ENCODE results near the gene BOK. TPM values are rescaled to one million over a fixed set of nuclear protein-coding genes. Genes with fewer than 3 reads are reported as not detected.

BOK gene
- total and polyA plus RNA-seq, 2 donors (not counting 3 experiments of a cell fraction or from before 2014, with no cell fraction given) = 76.0 to 95.5 TPM

GRCh38 chr2:241563031-241563507 is 4.5 kb downstream of the BOK start:
- Histone ChIP-seq H4K20me1 (replicated peaks; ENCODE audit: control insufficient read depth, extremely low read depth, insufficient read depth, low read length) (no peaks in the 10 kb centered on the region), H3K36me3 (ENCODE audit: control insufficient read depth in 2 of 2, extremely low read depth in 1 of 2, insufficient read depth in 2 of 2, low read length in 2 of 2) (peaks cover 5 to 25% of the 10 kb centered on the region in 2 experiments), H3K4me2 (ENCODE audit: insufficient read depth, low read length) (no peak overlapping the region), H3K4me1 (ENCODE audit: control insufficient read depth, extremely low read depth, insufficient read depth, low read length) (peaks cover 28% of the 10 kb centered on the region), H3K27me3 (ENCODE audit: control insufficient read depth in 2 of 2, insufficient read depth in 2 of 2, low read length in 2 of 2) (no peaks in the 10 kb centered on the region), H3K9ac (replicated peaks; ENCODE audit: extremely low read depth, insufficient read depth, low read length) (no peak overlapping the region), H3K27ac (ENCODE audit: insufficient read depth, low read depth, low read length) (no peak overlapping the region), H2AFZ (ENCODE audit: low read depth, low read length) (no peak overlapping the region), H3K9me3 (replicated peaks; ENCODE audit: control insufficient read depth, insufficient read depth, low read length) (no peaks in the 10 kb centered on the region), H3K9me1 (replicated peaks; ENCODE audit: control insufficient read depth, extremely low read depth, insufficient read depth, low read length) (no peaks in the 10 kb centered on the region), H3K79me2 (ENCODE audit: control insufficient read depth, insufficient read depth, low read length) (peaks cover 50% of the 10 kb centered on the region), H3K4me3 (replicated peaks in 1 of 3; ENCODE audit: insufficient read depth in 1 of 3, low read depth in 1 of 3, low read length in 3 of 3) (no peak overlapping the region)
- BruUV-seq (replicated peaks) = no TSS peak
- ChIA-PET POLR2A (no interaction called here), CTCF (interaction anchor here (1.9 kb wide), 1 partner anchor 55 kb away, joined by 7 read pairs; the partner anchor contains the start of gene STK25)
- intact Hi-C loops (cut with micrococcal nuclease) (no loop called here), dilution Hi-C loops (cut with MboI; ENCODE audit: extremely low pct_ligation_motif_present, low sequenced_read_pairs) (no loop called here)
- FAIRE-seq (no peak), DNase-seq (ENCODE audit: low read depth, low spot score) (no peak)
- TF ChIP-seq MAX (IDR thresholded peaks at IDR 0.05; ENCODE audit: insufficient read depth, insufficient read length) (no peak), POLR2A (IDR thresholded peaks at IDR 0.05; ENCODE audit: low read depth, low read length) (no peak), GATA2 (IDR thresholded peaks at IDR 0.05; ENCODE audit: insufficient read depth, insufficient read length, low read depth, low read length) (no peak), POLR2AphosphoS5 (IDR thresholded peaks at IDR 0.05; ENCODE audit: insufficient read depth, low read depth, low read length) (no peak), EZH2 (IDR thresholded peaks at IDR 0.05; ENCODE audit: borderline replicate concordance, low read depth, low read length, severe bottlenecking) (no peak)

GRCh38 chr2:241563571-241563980 is 5.0 kb downstream of the BOK start:
- H2AFZ ChIP-seq (ENCODE audit: low read depth, low read length) = no peak overlapping the region
- ChIA-PET POLR2A (no interaction called here), CTCF (interaction anchor here (1.9 kb wide), 1 partner anchor 56 kb away, joined by 7 read pairs; the partner anchor contains the start of gene STK25)
- TF ChIP-seq JUN (IDR thresholded peaks at IDR 0.05; ENCODE audit: borderline replicate concordance, insufficient read depth, insufficient read length, low read depth) = no peak
- TF ChIP-seq EZH2 (IDR thresholded peaks at IDR 0.05; ENCODE audit: borderline replicate concordance, low read depth, low read length, severe bottlenecking) = no peak
- TF ChIP-seq POLR2A (IDR thresholded peaks at IDR 0.05; ENCODE audit: low read depth, low read length) = no peak
- no peak for TF ChIP-seq CTCF (IDR thresholded peaks at IDR 0.05; ENCODE audit: extremely low read depth in 1 of 2, insufficient read depth in 1 of 2, low read depth in 1 of 2, low read length in 2 of 2)
- TF ChIP-seq FOS (IDR thresholded peaks at IDR 0.05; ENCODE audit: borderline replicate concordance, insufficient read depth, low read length) = no peak
- no peak for TF ChIP-seq MAX (IDR thresholded peaks at IDR 0.05; ENCODE audit: insufficient read depth, insufficient read length)
- no peak for TF ChIP-seq POLR2AphosphoS5 (IDR thresholded peaks at IDR 0.05; ENCODE audit: insufficient read depth, low read depth, low read length)
- no peak for TF ChIP-seq GATA2 (IDR thresholded peaks at IDR 0.05; ENCODE audit: insufficient read depth, insufficient read length, low read depth, low read length)
- TF ChIP-seq MYC (IDR thresholded peaks at IDR 0.05; ENCODE audit: low read depth, low read length) = no peak
- H4K20me1 ChIP-seq (replicated peaks; ENCODE audit: control insufficient read depth, extremely low read depth, insufficient read depth, low read length) = no peaks in the 10 kb centered on the region
- no peaks in the 10 kb centered on the region for H3K27me3 ChIP-seq (ENCODE audit: control insufficient read depth in 2 of 2, insufficient read depth in 2 of 2, low read length in 2 of 2)
- H3K9me3 ChIP-seq (replicated peaks; ENCODE audit: control insufficient read depth, insufficient read depth, low read length) = no peaks in the 10 kb centered on the region
- dilution Hi-C loops (cut with MboI; ENCODE audit: extremely low pct_ligation_motif_present, low sequenced_read_pairs) = no loop called here
- no TSS peak for BruUV-seq (replicated peaks)
- H3K27ac ChIP-seq (ENCODE audit: insufficient read depth, low read depth, low read length) = no peak overlapping the region
- DNase-seq (ENCODE audit: low read depth, low spot score) (no peak), FAIRE-seq (no peak)
- no peak overlapping the region for H3K9ac ChIP-seq (replicated peaks; ENCODE audit: extremely low read depth, insufficient read depth, low read length)
- H3K79me2 ChIP-seq (ENCODE audit: control insufficient read depth, insufficient read depth, low read length) = peaks cover 50% of the 10 kb centered on the region
- no peak overlapping the region for H3K4me2 ChIP-seq (ENCODE audit: insufficient read depth, low read length)
- H3K4me1 ChIP-seq (ENCODE audit: control insufficient read depth, extremely low read depth, insufficient read depth, low read length) = peaks cover 25% of the 10 kb centered on the region
- H3K9me1 ChIP-seq (replicated peaks; ENCODE audit: control insufficient read depth, extremely low read depth, insufficient read depth, low read length) = no peaks in the 10 kb centered on the region
- peaks cover 5 to 25% of the 10 kb centered on the region in 2 experiments for H3K36me3 ChIP-seq (ENCODE audit: control insufficient read depth in 2 of 2, extremely low read depth in 1 of 2, insufficient read depth in 2 of 2, low read length in 2 of 2)
- intact Hi-C loops (cut with micrococcal nuclease) = no loop called here
- no peak overlapping the region for H3K4me3 ChIP-seq (replicated peaks in 1 of 3; ENCODE audit: insufficient read depth in 1 of 3, low read depth in 1 of 3, low read length in 3 of 3)
